Activated naive CD8-positive, alpha-beta T cell treated with anti-CD3 and anti-CD28 coated beads, Interleukin-2, amount 10 ng/mL, durations not matched to agents 7 days and 5 days (primary cell): Measurements from ENCODE around the gene POPDC3. TPM values are rescaled to one million over a fixed set of nuclear protein-coding genes. Genes with fewer than 3 reads are reported as not detected.

Source experiments
- ATAC-seq: fragments of 150-1000 bp; cut with Tn5 transposase; one replicate; pipeline ENCODE4 v1.10.0; 2021; ENCODE audit warnings: low read depth, moderate library complexity
- POLR2A ChIA-PET: fragments of 350-600 bp; sonication (Branson Sonifier 250); formaldehyde crosslinking; loops from one replicate; lab custom pipeline; 2021; ENCODE audit warnings: antibody characterized with exemption; lab: Charles Lee
- DNase-seq: peaks from one replicate; pipeline ENCODE4 v3.0.0; 2021
- H3K27ac Mint-ChIP-seq: one replicate; pipeline ENCODE4 v1.8.0; 2022; ENCODE audit warnings: mild to moderate bottlenecking, mixed read lengths
- H3K27me3 Mint-ChIP-seq: one replicate; pipeline ENCODE4 v1.8.0; 2022; ENCODE audit warnings: mild to moderate bottlenecking, moderate library complexity, mixed read lengths
- H3K36me3 Mint-ChIP-seq: one replicate; pipeline ENCODE4 v1.8.0; 2021; ENCODE audit warnings: mild to moderate bottlenecking, mixed read lengths
- H3K4me1 Mint-ChIP-seq: one replicate; pipeline ENCODE4 v1.8.0; 2021; ENCODE audit warnings: mixed read lengths
- H3K4me3 Mint-ChIP-seq: one replicate; pipeline ENCODE4 v1.8.0; 2022; ENCODE audit warnings: mild to moderate bottlenecking, moderate library complexity, mixed read lengths
- H3K9me3 Mint-ChIP-seq: one replicate; pipeline ENCODE4 v1.8.0; 2021; ENCODE audit warnings: mixed read lengths
- total RNA-seq, 2 experiments: library from RNA; stranded (reverse); gene quantifications; one replicate each; pipeline ENCODE4 v1.2.3, GENCODE V29; 2021

Gene POPDC3
- total RNA-seq, 2 experiments from 2014 or later, result not detected

- no peak for DNase-seq
- no peaks in the 10 kb centered on the region for H3K4me1 Mint-ChIP-seq
- POLR2A ChIA-PET, result no interaction called here
These were observed 30.3 kb upstream of the POPDC3 start for GRCh38 chr6:105209950-105210706.

DNA sequence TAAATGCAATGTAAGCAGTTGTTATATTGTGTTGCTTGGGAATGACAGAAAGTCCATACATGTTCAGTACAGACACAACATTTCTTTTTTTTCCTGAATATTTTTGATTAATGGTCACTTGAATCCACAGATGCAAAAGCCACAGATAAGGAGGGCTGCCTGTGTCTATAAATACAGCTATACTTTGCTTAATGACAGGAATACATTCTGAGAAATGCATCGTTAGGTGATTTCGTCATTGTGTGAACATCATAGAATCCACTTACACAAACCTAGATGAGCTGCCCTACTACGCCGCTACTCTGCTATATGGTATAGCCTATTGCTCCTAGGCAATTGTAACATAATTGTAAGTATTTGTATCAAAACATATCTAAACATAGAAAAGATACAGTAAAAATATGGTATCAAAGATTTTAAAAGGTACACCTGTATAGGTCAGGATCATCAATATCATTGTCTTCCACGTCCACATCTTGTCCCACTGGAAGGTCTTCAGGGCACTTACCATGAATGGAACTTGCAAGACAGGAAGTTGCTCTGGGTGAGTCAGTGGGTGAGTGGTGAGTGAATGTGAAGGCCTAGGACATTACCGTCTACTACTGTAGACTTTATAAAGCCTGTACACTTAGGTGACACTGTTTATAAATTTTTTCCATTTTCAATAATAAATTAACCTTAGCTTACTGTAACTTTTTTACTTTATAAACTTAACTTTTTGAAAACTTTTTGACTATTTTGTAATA is 27.9 kb upstream of the POPDC3 start:
- Mint-ChIP-seq H3K27ac (no peak overlapping the region), H3K36me3 (no peaks in the 10 kb centered on the region), H3K9me3 (no peaks in the 10 kb centered on the region), H3K4me3 (no peak overlapping the region), H3K27me3 (peaks cover 17% of the 10 kb centered on the region), H3K4me1 (no peaks in the 10 kb centered on the region)
- DNase-seq (no peak), ATAC-seq (no peak)
- POLR2A ChIA-PET, result no interaction called here

More at GRCh38 chr6:105209950-105210706, 30.3 kb upstream of the POPDC3 start:
- Mint-ChIP-seq H3K27me3 (peaks cover 7% of the 10 kb centered on the region), H3K9me3 (no peaks in the 10 kb centered on the region), H3K27ac (no peak overlapping the region), H3K4me3 (no peak overlapping the region), H3K36me3 (no peaks in the 10 kb centered on the region)
- ATAC-seq, result no peak

DNA sequence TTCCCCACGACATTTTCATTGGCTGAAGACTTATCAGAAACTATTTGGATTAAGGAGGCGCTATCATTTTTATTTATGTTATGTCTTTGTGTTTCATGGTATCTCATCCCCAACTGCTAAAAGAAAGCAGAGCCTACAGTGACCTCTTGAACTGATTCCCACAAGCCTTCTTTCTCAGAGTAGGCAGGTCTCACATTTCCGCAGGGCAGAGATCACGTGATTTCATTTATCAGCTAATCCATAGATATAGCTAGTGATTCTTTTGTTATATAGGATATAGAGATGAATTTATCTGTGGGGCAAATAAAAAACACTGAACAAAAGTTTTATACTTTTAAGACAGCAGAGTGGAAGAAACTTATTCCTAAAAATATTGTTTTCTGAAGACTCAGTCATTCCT is 25.0 kb upstream of the POPDC3 start:
- no peak for ATAC-seq
- H3K27me3 Mint-ChIP-seq, result peaks cover 21% of the 10 kb centered on the region
- POLR2A ChIA-PET, result no interaction called here
- no peaks in the 10 kb centered on the region for H3K36me3 Mint-ChIP-seq
- no peak for DNase-seq
- H3K27ac Mint-ChIP-seq, result no peak overlapping the region
- no peaks in the 10 kb centered on the region for H3K9me3 Mint-ChIP-seq
- H3K4me1 Mint-ChIP-seq, result no peaks in the 10 kb centered on the region
- H3K4me3 Mint-ChIP-seq, result no peak overlapping the region

DNA sequence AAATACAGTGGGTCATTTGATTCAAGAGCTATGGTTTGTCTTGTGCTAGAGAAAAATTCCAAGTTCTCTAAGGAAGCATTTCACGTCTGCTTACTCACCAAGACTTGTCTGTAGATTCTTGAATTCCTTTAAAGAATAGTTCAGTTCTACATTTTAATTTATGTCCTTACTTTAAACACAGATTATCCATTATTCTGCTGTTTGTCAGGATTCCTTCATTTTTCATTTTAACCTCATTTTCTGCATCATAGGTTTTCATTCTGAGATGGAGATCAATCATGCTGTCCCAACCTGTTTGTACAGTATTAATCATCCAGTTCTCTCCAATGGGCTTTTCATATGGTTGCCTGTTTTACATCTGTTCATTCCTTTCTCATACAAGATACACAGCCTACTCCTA is 24.5 kb upstream of the POPDC3 start:
- POLR2A ChIA-PET, result no interaction called here
- Mint-ChIP-seq H3K27ac (no peak overlapping the region), H3K4me3 (no peak overlapping the region), H3K9me3 (no peaks in the 10 kb centered on the region), H3K4me1 (no peaks in the 10 kb centered on the region), H3K27me3 (peaks cover 21% of the 10 kb centered on the region), H3K36me3 (no peaks in the 10 kb centered on the region)
- no peak for DNase-seq
- ATAC-seq, result no peak

DNA sequence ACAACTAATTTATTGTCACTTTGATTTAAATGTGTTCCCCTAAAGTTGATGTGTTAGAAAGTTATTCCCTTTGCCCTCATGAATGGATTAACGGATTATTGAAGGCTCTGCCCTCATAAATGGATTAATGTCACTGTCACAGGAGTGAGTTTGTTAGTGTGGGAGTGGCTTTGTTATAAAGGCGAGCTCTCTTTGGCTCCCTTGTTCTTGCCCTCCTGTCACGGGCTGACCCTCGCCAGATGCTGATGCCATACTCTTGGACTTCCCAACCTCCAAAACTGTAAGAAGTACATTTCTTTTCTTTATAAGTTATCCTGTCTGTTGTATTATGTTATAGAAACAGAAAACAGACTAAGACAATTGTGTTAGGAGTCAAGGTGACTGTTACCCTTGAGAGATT is 22.7 kb upstream of the POPDC3 start:
- POLR2A ChIA-PET, result no interaction called here

DNA sequence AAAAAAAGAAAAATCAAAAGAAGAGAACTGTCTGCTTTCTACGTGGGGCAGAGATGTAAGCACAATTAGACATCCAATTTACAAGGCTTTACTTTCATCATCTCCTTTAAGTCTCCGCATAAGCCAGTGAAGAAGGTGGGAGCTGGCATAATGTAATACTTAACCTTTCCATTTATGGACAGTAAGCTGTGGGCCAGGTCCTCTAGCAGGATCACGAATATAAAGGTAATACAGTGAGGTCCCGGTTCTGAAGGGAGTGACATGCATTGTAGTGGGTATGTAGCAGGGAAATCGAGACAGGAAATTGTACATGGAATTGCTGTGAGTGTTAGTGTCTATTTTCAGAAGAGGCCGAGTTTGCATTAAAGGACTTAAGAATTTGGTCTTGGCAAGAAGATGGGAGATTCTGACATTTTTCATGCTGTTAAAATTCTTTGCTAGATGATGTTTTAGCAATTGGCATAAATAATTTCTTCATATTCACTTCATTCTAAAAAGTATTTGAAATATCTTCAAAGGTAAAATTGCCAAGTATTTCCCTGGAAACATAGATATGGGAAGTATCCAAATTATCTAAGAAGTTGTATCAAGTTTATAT is 20.4 kb upstream of the POPDC3 start:
- ATAC-seq, result no peak
- Mint-ChIP-seq H3K36me3 (no peaks in the 10 kb centered on the region), H3K4me3 (no peak overlapping the region), H3K4me1 (no peaks in the 10 kb centered on the region), H3K27me3 (peaks cover 16% of the 10 kb centered on the region), H3K9me3 (no peaks in the 10 kb centered on the region), H3K27ac (no peak overlapping the region)
- POLR2A ChIA-PET, result no interaction called here
- DNase-seq, result no peak

More for the DNA sequence above, 22.7 kb upstream of the POPDC3 start:
- ATAC-seq (no peak), DNase-seq (no peak)
- Mint-ChIP-seq H3K9me3 (no peaks in the 10 kb centered on the region), H3K4me3 (no peak overlapping the region), H3K36me3 (no peaks in the 10 kb centered on the region), H3K27ac (no peak overlapping the region), H3K27me3 (peaks cover 21% of the 10 kb centered on the region), H3K4me1 (no peaks in the 10 kb centered on the region)

DNA sequence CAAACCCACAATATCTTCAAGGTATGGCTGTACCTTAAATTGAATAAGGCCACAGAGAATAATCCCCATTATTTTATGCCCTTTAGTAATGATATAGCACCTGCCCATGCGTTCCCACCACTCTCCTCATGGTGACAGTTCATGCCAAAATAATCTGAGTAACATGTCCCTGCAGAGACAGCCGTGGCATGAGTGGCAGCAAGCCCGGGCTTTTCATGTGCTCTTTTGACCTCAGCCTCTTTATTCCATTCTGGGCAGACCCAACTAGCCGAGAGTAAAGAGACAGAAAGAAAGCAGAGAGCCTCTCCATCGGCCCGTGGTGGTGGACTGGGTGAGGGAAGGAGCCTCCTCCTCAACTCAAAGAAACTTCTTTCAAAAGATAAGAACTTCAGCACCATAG is 19.9 kb upstream of the POPDC3 start:
- no peak overlapping the region for H3K27ac Mint-ChIP-seq
- no peaks in the 10 kb centered on the region for H3K36me3 Mint-ChIP-seq
- POLR2A ChIA-PET, result no interaction called here
- peaks cover 14% of the 10 kb centered on the region for H3K27me3 Mint-ChIP-seq
- ATAC-seq (no peak), DNase-seq (no peak)
- no peaks in the 10 kb centered on the region for H3K4me1 Mint-ChIP-seq
- H3K4me3 Mint-ChIP-seq, result no peak overlapping the region
- H3K9me3 Mint-ChIP-seq, result no peaks in the 10 kb centered on the region

DNA sequence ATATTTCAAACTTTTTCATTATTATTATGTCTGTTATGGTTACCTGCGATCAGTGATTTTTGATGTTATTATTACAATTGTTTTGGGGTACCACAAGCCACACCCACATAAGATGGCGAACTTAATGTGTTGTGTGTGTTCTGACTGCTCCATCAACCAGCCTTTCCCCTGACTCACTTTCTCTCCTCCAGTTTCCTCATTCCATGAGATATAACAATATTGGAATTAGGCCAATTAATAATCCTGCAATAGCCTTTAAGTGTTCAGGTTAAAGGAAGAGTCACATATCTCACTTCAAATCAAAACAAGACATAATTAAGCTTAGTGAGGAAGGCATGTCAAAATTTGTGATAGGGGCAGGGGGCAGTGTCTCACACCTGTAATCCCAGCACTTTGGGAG is 16.3 kb upstream of the POPDC3 start:
- POLR2A ChIA-PET, result no interaction called here
- Mint-ChIP-seq H3K4me3 (no peak overlapping the region), H3K9me3 (no peaks in the 10 kb centered on the region), H3K36me3 (no peaks in the 10 kb centered on the region), H3K27ac (no peak overlapping the region), H3K4me1 (no peaks in the 10 kb centered on the region), H3K27me3 (peaks cover 5% of the 10 kb centered on the region)
- DNase-seq (no peak), ATAC-seq (no peak)

DNA sequence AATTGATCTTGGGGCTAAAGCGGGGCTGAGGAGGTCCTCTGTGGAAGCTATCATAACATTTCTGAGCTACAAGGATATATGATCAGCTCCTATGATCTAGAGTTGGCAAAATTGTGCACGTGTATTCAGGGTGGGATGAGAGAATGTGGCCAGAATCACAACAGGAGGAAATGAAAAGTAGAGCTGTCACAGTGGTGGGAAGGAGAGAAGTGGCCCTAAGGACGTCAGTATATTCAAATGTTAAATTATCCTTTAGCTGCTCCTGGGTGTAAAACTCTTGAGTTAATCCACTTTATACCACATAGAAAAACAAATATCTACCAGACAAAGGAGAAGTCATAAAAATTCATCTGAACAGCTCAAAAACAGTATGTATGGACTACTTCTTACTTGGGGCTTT is 14.8 kb upstream of the POPDC3 start:
- ATAC-seq (no peak), DNase-seq (no peak)
- Mint-ChIP-seq H3K27ac (no peak overlapping the region), H3K4me3 (no peak overlapping the region), H3K9me3 (no peaks in the 10 kb centered on the region), H3K4me1 (no peaks in the 10 kb centered on the region), H3K36me3 (no peaks in the 10 kb centered on the region), H3K27me3 (peaks cover 5% of the 10 kb centered on the region)
- POLR2A ChIA-PET, result no interaction called here

DNA sequence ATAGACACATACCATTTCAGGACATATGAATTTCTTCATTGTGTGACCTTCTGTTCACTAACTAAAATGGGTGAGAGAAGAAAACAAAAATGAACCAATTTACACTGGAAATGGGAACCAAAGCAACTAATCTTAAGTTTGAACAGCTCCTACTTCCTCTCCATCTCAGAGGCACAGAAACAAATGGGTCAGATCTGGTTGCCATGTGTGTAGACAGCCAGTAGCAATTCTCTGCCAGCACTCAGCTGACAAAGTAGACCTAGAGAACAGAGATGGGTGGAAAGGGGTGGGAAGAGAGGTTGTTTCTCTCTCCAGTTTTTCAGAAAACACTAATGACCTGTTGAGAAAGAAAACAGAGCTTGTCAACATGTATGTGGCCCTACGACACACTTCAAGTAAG is 14.3 kb upstream of the POPDC3 start:
- Mint-ChIP-seq H3K4me3 (no peak overlapping the region), H3K27ac (no peak overlapping the region), H3K4me1 (no peaks in the 10 kb centered on the region), H3K36me3 (no peaks in the 10 kb centered on the region), H3K9me3 (no peaks in the 10 kb centered on the region), H3K27me3 (peaks cover 5% of the 10 kb centered on the region)
- no peak for DNase-seq
- POLR2A ChIA-PET, result interaction anchor here (0.5 kb wide), 1 partner anchor 150 kb away, joined by 3 read pairs; no protein-coding TSS in a partner anchor
- no peak for ATAC-seq

DNA sequence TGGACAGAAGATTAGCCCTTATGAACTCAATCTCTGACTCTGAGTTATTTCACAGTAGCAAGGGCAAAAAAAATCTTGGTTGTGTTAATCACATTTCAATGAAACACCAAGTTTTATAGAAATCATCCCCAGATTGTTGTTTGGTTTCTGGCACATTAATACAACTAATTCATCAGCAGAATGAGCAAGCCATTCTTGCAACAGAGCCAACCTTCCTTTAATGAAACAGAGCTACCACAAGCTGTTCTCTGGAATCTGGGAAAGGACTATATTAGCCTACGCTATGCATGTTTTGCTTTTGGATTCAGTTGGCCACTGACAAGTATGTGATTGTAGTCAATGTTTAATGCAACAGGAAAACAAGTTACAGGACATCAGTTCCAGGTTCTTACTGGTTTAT is 13.8 kb upstream of the POPDC3 start:
- H3K9me3 Mint-ChIP-seq, result no peaks in the 10 kb centered on the region
- H3K4me1 Mint-ChIP-seq, result no peaks in the 10 kb centered on the region
- no peak overlapping the region for H3K27ac Mint-ChIP-seq

DNA sequence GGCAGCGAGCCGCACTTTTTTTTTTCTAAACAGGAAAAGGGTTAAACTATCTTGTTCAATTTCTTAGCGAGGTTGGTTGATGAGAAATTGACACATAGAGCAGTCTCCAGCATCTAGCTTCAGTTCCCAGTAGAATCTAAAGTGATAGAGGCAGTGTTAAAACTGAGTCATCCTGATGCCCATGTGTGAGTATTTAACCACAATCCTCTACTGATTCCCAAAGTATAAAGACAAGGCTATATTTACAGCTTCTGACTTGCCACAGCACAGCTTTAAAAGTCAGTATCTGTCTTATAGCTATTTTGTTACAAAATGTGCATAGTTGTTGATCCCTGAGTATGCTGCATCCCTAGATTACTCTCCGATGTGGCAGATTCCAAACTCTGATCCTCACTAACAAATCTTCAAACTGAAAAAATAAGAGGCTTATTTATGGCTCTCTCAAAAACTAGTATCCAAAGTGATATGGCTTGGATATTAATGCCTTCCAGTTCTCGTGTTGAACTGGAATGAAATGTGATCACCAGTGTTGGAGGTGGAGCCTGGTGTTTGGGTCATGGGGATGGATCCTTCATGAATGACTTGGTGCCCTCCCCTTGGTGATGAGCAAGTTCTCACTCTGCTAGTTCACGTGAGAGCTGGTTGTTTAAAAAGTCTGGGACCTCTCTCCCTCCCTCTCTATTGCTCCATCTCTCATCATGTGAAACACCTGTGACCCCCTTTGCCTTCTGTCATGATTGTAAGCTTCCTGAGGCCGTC is 13.1 kb upstream of the POPDC3 start:
- ATAC-seq (no peak), DNase-seq (no peak)
- Mint-ChIP-seq H3K27ac (no peak overlapping the region), H3K27me3 (peaks cover 5% of the 10 kb centered on the region), H3K4me1 (no peaks in the 10 kb centered on the region), H3K9me3 (no peaks in the 10 kb centered on the region), H3K4me3 (no peak overlapping the region), H3K36me3 (no peaks in the 10 kb centered on the region)
- POLR2A ChIA-PET, result no interaction called here

More for the DNA sequence above, 13.8 kb upstream of the POPDC3 start:
- no peak for ATAC-seq
- no peak for DNase-seq
- no peaks in the 10 kb centered on the region for H3K36me3 Mint-ChIP-seq
- no peak overlapping the region for H3K4me3 Mint-ChIP-seq
- peaks cover 5% of the 10 kb centered on the region for H3K27me3 Mint-ChIP-seq
- POLR2A ChIA-PET, result interaction anchor here (0.5 kb wide), 1 partner anchor 151 kb away, joined by 3 read pairs; no protein-coding TSS in a partner anchor

GRCh38 chr6:105191351-105191750 is 11.5 kb upstream of the POPDC3 start:
- Mint-ChIP-seq H3K36me3 (no peaks in the 10 kb centered on the region), H3K4me3 (no peak overlapping the region), H3K9me3 (no peaks in the 10 kb centered on the region), H3K27me3 (peaks cover 10% of the 10 kb centered on the region), H3K4me1 (no peaks in the 10 kb centered on the region), H3K27ac (no peak overlapping the region)
- ATAC-seq, result no peak
- POLR2A ChIA-PET, result no interaction called here
- no peak for DNase-seq
